A549 (cell line): ENCODE measurements around the gene PTPRE.

Source experiments
- CTCF ChIP-seq: fragments of >200 bp; sonication (Bioruptor Twin); formaldehyde crosslinking; IDR thresholded peaks from 3 replicates; pipeline ENCODE4 v1.5.1; 2016
- HEYL ChIP-seq: fragments of 250-450 bp; sonication (Bioruptor Pico); IDR thresholded peaks from 2 replicates; pipeline ENCODE4 v1.8.0; 2021; ENCODE audit warnings: mild to moderate bottlenecking, moderate library complexity
- KDM1A ChIP-seq: fragments of 200-600 bp; sonication (generic); IDR thresholded peaks from 2 replicates; pipeline ENCODE4 v1.6.1; 2016; ENCODE audit warnings: low read depth, mild to moderate bottlenecking
- MAX ChIP-seq: IDR thresholded peaks from 2 replicates; pipeline ENCODE4 v1.6.1; 2012
- MAZ ChIP-seq: fragments of 150-350 bp; IDR thresholded peaks from 2 replicates; pipeline ENCODE4 v1.6.1; 2014; ENCODE audit warnings: antibody characterized with exemption, low read depth, low read length, borderline replicate concordance
- NFE2L2 ChIP-seq: fragments of 150-350 bp; conservative IDR thresholded peaks from 2 replicates; pipeline ENCODE4 v1.6.1; 2014; ENCODE audit warnings: low read length
- POLR2A ChIP-seq: IDR thresholded peaks from 2 replicates; pipeline ENCODE4 v1.6.1; 2012; ENCODE audit warnings: mild to moderate bottlenecking, low read length
- RCOR1 ChIP-seq: fragments of 150-350 bp; IDR thresholded peaks from 2 replicates; pipeline ENCODE4 v1.6.1; 2014; ENCODE audit warnings: antibody characterized with exemption, low read length, low read depth
- SMC3 ChIP-seq: fragments of >200 bp; sonication (Bioruptor Twin); formaldehyde crosslinking; IDR thresholded peaks from 3 replicates; pipeline ENCODE4 v1.6.1; 2018; ENCODE audit warnings: inconsistent platforms
- ZC3H11A ChIP-seq: fragments of 450-650 bp; IDR thresholded peaks from 2 replicates; pipeline ENCODE4 v1.6.1; 2014; ENCODE audit warnings: antibody characterized with exemption, mild to moderate bottlenecking
- TF ChIP-seq, protein P1 (sequence below): fragments of 150-350 bp; IDR thresholded peaks from 2 replicates; pipeline ENCODE4 v1.6.1; 2014; ENCODE audit warnings: low read depth, mild to moderate bottlenecking, low read length
- TF ChIP-seq, protein P2 (sequence below): fragments of 250-450 bp; sonication (Bioruptor Pico); IDR thresholded peaks from 2 replicates; pipeline ENCODE4 v1.5.0; 2021; ENCODE audit warnings: mild to moderate bottlenecking, moderate library complexity, borderline replicate concordance

DNA sequence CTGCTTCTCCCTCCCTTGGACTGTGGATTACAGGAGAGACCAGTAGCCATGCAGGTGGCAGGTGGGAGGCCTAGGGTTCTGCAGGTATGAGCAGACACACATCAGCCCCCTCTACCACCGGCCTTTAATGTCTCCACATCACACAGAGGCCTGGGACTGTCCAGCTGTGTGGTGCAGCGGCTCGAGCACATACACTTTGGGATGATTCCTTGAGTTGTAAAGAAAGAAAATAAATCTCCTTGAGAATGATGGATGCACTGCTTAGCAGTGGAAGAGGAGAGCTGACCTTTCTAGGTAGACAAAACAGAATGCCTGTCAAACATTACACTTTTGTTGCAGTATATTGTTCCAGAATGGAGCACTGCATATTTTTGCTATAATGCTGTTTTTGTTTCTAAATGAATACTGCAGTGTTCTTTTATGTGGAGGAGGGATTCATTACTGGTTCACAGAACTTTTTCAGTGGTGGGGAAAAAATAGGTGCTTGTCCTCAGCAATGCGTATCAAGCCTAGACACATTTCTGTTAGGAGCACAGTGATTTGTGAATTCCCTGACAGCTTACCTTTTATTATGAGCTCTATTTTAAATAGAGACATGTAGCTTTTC, 66.0 kb downstream of the PTPRE start:
- TF ChIP-seq KDM1A = no peak
- TF ChIP-seq, protein P1, sequence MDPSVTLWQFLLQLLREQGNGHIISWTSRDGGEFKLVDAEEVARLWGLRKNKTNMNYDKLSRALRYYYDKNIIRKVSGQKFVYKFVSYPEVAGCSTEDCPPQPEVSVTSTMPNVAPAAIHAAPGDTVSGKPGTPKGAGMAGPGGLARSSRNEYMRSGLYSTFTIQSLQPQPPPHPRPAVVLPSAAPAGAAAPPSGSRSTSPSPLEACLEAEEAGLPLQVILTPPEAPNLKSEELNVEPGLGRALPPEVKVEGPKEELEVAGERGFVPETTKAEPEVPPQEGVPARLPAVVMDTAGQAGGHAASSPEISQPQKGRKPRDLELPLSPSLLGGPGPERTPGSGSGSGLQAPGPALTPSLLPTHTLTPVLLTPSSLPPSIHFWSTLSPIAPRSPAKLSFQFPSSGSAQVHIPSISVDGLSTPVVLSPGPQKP = no peak
- no peak for TF ChIP-seq SMC3
- TF ChIP-seq CTCF = no peak
- no peak for TF ChIP-seq MAZ
- no peak for TF ChIP-seq HEYL
- TF ChIP-seq POLR2A = no peak
- TF ChIP-seq RCOR1 = no peak
- TF ChIP-seq, protein P2, sequence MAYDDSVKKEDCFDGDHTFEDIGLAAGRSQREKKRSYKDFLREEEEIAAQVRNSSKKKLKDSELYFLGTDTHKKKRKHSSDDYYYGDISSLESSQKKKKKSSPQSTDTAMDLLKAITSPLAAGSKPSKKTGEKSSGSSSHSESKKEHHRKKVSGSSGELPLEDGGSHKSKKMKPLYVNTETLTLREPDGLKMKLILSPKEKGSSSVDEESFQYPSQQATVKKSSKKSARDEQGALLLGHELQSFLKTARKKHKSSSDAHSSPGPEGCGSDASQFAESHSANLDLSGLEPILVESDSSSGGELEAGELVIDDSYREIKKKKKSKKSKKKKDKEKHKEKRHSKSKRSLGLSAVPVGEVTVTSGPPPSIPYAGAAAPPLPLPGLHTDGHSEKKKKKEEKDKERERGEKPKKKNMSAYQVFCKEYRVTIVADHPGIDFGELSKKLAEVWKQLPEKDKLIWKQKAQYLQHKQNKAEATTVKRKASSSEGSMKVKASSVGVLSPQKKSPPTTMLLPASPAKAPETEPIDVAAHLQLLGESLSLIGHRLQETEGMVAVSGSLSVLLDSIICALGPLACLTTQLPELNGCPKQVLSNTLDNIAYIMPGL (CRISPR knock-in tag) = no peak
- no peak for TF ChIP-seq NFE2L2
- TF ChIP-seq ZC3H11A = no peak
- TF ChIP-seq MAX = no peak
